ENCODE measurements around the gene C20orf141.

Gene C20orf141

GRCh38 chr20:2849529-2849928 lies 34.7 kb downstream of the C20orf141 start:
- no peak for DNase-seq (ENCODE audit: low spot score)

DNA sequence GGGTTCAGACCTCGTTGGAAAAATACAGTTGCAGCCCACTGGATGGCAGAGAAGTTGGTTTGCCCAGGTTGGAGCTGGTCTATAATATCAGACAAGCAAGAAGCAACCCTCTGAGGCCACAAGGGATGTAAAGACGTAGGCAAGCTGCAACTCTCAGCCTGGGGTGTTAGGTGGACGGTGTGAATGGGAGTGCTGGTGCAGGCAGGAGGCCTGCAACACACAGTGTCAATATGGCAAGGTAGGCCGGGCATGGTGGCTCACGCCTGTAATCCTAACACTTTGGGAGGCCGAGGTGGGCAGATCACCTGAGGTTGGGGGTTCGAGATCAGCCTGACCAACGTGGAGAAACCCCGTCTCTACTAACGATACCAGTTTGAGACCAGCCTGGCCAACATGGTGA lies 36.3 kb downstream of the C20orf141 start:
- no peak for DNase-seq (ENCODE audit: low spot score)

DNA sequence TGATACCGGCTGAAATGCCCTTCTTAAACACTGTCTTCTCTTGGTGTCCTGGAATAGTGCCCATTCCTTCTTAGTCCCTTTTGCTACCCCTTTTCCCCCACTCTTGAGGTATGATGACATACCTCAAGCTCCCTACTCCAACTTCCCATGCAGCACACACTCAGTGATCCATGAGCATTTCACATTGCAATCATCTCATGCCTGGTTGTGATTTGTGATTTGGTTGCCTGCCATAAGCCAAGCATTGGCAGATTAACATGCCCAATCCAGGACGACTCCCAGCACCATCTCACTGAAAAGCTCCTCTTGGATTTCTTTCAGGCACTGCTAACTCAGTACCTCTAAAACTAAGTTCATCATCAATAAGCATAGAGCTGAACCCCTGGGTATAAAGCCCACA lies 43.8 kb downstream of the C20orf141 start:
- DNase-seq (ENCODE audit: low spot score), result no peak

DNA sequence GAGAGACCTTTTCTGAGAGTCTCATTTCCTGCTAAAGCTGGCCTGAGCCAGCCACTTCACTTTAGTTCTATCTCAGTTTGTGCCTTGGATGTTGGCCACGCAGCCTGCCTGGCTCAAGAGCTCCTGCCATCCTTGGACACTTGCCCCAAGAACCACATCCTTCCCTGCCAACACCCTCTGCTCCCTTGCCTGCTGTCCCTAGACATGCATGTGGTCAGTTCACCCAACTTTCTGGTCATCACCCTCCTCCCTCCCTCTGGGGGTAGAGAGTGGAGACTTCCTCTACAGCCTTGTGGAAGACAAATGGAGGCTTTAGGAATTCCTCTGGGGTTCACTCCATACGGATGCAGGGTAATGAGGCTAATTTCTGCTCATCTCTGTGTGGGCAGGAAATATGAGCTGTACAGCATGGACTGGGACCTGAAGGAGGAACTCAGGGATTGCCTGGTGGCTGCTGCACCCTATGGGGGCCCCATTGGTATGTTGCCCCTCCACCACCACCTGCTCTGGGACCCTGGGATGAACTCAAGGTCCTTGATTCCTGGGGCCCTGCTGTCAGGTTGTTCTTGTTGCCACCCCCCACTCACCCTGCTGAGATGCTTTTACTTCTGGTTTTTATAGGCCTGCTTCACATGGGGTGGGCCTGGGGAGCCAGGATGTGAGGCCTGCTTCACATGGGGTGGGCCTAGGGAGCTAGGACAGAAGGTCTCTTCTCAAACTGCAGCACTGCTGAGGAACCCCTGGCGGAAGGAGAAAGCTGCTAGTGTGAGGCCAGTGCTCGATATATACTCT lies 44.7 kb downstream of the C20orf141 start:
- peak; percentile 70 for DNase-seq (ENCODE audit: low spot score)

GRCh38 chr20:2864626-2865025 lies 49.8 kb downstream of the C20orf141 start:
- no peak for DNase-seq (ENCODE audit: low spot score)

DNA sequence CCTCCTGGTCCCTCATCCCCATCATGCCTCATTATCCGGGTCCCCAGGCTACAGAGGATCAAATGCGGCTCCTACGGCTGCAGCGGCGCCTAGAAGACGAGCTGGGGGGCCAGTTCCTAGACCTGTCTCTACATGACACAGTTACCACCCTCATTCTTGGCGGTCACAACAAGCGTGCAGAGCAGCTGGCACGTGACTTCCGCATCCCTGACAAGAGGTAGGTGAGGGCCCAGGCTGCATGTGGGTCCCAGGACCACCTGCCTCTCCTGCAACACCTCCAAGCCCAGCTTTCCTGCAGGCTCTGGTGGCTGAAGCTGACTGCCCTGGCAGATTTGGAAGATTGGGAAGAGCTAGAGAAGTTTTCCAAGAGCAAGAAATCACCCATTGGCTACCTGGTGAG lies 50.3 kb downstream of the C20orf141 start:
- no peak for DNase-seq (ENCODE audit: low spot score)

All from Ammon's horn (tissue), 1 donor.